Lung (tissue), 12 donors: ENCODE data around the gene CAST. TPM values are rescaled to one million over a fixed set of nuclear protein-coding genes. Genes with fewer than 3 reads are reported as not detected.

Experiments
- ATAC-seq: fragments of 200-7000 bp; cut with Tn5 transposase; one replicate; pipeline ENCODE4 v1.9.1; 2020; ENCODE audit warnings: moderate number of reproducible peaks; ENCODE audit not compliant: insufficient read depth, low FRiP score
- DNase-seq, 3 donors: peaks; one replicate each; pipeline ENCODE4 v3.0.0-alpha.2; 2013 to 2017
- H3K27ac ChIP-seq, 2 donors: one replicate each; pipeline ENCODE4 v1.5.1; 2013; ENCODE audit warnings: mild to moderate bottlenecking in 2 of 2, moderate library complexity in 2 of 2, control low read depth in 1 of 2, inconsistent platforms in 1 of 2, low read depth in 1 of 2, low read length in 1 of 2
- H3K27me3 ChIP-seq, 3 donors: one replicate each; pipeline ENCODE4 v1.5.1; 2013; ENCODE audit warnings: low read length in 2 of 3; ENCODE audit not compliant: control insufficient read depth in 3 of 3, insufficient read depth in 3 of 3
- H3K36me3 ChIP-seq, 4 donors: one replicate each; pipeline ENCODE4 v1.5.1; 2013; ENCODE audit warnings: low read length in 4 of 4, mild to moderate bottlenecking in 1 of 4, moderate library complexity in 1 of 4; ENCODE audit not compliant: control insufficient read depth in 4 of 4, insufficient read depth in 4 of 4
- H3K4me1 ChIP-seq, 5 donors: one replicate each; pipeline ENCODE4 v1.5.1; 2013; ENCODE audit warnings: low read length in 5 of 5, mild to moderate bottlenecking in 2 of 5, moderate library complexity in 1 of 5; ENCODE audit not compliant: control insufficient read depth in 5 of 5, insufficient read depth in 5 of 5
- H3K4me3 ChIP-seq: one replicate; pipeline ENCODE4 v1.5.1; 2013; ENCODE audit warnings: mild to moderate bottlenecking, control low read depth, moderate library complexity
- H3K9ac ChIP-seq, 2 donors: one replicate each; pipeline ENCODE4 v1.5.1; 2013; ENCODE audit warnings: low read length in 2 of 2, control low read depth in 1 of 2; ENCODE audit not compliant: insufficient read depth in 1 of 2
- H3K9me3 ChIP-seq, 4 donors: one replicate each; pipeline ENCODE4 v1.5.1; 2013; ENCODE audit warnings: low read length in 3 of 4, mild to moderate bottlenecking in 1 of 4, moderate library complexity in 1 of 4; ENCODE audit not compliant: control insufficient read depth in 4 of 4, insufficient read depth in 3 of 4
- WGBS, 2 donors: extraction: QIAGEN DNeasy Blood & Tissue Kit; methylation state at CpG; one replicate each; pipeline ENCODE4 v1.1.7; 2013; 5-methylcytosine and 5-hydroxymethylcytosine counted together
- polyA plus RNA-seq, 2 donors: library from polyadenylated mRNA; stranded (reverse); fragments of 200-250 nt; gene quantifications; one replicate each; pipeline ENCODE4 v1.2.1, GENCODE V29; 2013
- total RNA-seq, 2 donors: library from RNA; depleted of rRNA in 1 of 2; stranded (reverse); fragments of >200 nt in 1 of 2; gene quantifications; one replicate each; pipeline ENCODE4 v1.2.1, GENCODE V29; 2014 to 2021
- TF ChIP-seq, protein P1 (sequence below): IDR thresholded peaks from 2 replicates; pipeline ENCODE4 v1.5.1; 2012; ENCODE audit warnings: mild to moderate bottlenecking; ENCODE audit errors: control extremely low read depth, extremely low read depth
- donor health status: control.
- donor health status: control.
- donor health status: Bipolar disorder and iron deficiency.
- donor health status: healthy.
- donor health status: DM: yes; HTN: yes; CAD: no.

The CAST gene
- total and polyA plus RNA-seq, 4 donors = 84.8 to 279 (median 184) TPM

DNA sequence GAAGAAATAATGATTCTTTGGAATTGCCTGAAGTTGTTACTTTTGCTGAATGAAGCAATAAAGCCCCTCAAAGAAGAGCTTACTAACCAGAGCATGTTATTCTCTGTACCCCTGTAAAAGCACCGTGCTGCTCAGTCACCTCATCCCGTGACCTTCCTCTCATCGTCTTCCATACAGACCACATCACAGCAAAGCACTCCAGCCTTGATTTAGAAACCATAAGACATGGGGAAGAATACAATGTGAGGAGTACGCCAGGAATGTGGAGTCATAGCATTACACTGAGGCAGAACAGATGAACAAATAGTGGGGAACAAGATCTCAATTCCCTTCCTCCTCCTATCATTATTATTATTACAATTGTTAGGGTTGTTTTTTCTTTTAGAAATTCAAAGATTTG lies 96.4 kb downstream of the CAST start:
- no peak for DNase-seq
- H3K9ac ChIP-seq = no peak overlapping the region
- H3K27ac ChIP-seq = no peak overlapping the region
- TF ChIP-seq, protein P1, sequence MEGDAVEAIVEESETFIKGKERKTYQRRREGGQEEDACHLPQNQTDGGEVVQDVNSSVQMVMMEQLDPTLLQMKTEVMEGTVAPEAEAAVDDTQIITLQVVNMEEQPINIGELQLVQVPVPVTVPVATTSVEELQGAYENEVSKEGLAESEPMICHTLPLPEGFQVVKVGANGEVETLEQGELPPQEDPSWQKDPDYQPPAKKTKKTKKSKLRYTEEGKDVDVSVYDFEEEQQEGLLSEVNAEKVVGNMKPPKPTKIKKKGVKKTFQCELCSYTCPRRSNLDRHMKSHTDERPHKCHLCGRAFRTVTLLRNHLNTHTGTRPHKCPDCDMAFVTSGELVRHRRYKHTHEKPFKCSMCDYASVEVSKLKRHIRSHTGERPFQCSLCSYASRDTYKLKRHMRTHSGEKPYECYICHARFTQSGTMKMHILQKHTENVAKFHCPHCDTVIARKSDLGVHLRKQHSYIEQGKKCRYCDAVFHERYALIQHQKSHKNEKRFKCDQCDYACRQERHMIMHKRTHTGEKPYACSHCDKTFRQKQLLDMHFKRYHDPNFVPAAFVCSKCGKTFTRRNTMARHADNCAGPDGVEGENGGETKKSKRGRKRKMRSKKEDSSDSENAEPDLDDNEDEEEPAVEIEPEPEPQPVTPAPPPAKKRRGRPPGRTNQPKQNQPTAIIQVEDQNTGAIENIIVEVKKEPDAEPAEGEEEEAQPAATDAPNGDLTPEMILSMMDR = no peak
- H3K27me3 ChIP-seq = no peaks in the 10 kb centered on the region
- peaks cover 31 to 60% (median 32%) of the 10 kb centered on the region in 4 donors for H3K36me3 ChIP-seq
- whole genome bisulfite sequencing, 2 donors = 92 to 93% methylated on average over 4 of the region's 4 CpGs
- no peak for ATAC-seq
- H3K4me3 ChIP-seq = no peak overlapping the region
- no peaks in the 10 kb centered on the region for H3K9me3 ChIP-seq
- H3K4me1 ChIP-seq = no peaks in the 10 kb centered on the region

DNA sequence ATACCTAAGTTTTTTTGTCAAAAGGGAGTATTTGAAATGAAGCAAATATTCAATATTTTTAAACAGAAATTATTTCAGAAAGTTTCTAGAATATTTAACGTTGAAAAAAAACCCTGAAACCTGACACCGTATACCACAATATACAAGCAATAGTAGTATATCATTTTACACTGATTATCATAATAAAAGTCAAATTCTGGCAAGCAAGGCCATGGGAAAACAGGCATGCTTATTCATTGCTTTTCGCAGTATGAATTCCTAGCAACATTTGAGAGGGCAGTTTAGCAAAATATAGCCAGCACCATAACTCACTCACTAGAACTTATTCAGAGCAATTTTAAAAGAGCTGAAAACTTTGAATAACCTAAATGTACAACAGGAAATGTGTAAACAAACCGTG lies 99.4 kb downstream of the CAST start:
- ATAC-seq (no peak), DNase-seq (peak in 2 of 3 donors; percentile 32 to 36)
- Histone ChIP-seq H3K36me3 (peaks cover 27 to 49% (median 35%) of the 10 kb centered on the region in 4 donors), H3K9ac (no peak overlapping the region), H3K4me3 (no peak overlapping the region), H3K27me3 (no peaks in the 10 kb centered on the region), H3K27ac (no peak overlapping the region), H3K4me1 (no peaks in the 10 kb centered on the region), H3K9me3 (no peaks in the 10 kb centered on the region)
- TF ChIP-seq, protein P1 = no peak
- WGBS, 2 donors = 79 to 80% methylated on average over 4 of the region's 4 CpGs

DNA sequence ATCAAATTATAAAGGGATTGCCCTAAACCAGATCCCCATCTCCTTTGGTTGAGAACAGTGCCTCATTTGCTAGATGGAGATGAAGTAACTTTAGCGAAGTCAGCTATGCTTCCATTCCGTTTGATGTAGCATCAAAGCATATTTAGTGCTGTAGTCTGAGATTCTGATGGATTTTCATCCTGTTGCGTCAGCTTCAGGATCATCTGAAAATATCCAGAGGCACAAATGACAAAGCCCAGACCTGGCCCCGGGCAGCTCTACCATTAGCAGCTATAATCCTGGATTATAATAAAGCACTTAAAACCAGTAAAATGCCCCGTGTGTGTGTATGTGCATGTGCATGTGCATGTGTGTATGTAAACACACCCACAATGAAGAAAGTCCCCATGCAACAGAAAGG lies 100.8 kb downstream of the CAST start:
- no peaks in the 10 kb centered on the region for H3K27me3 ChIP-seq
- no peak overlapping the region for H3K9ac ChIP-seq
- no peak overlapping the region for H3K4me3 ChIP-seq
- 88 to 92% methylated on average over 5 of the region's 5 CpGs for WGBS, 2 donors
- no peaks in the 10 kb centered on the region for H3K4me1 ChIP-seq
- ATAC-seq (no peak), DNase-seq (no peak)
- H3K36me3 ChIP-seq = peaks cover 24 to 47% (median 36%) of the 10 kb centered on the region in 4 donors
- H3K27ac ChIP-seq = no peak overlapping the region
- TF ChIP-seq, protein P1 = no peak
- no peaks in the 10 kb centered on the region for H3K9me3 ChIP-seq

DNA sequence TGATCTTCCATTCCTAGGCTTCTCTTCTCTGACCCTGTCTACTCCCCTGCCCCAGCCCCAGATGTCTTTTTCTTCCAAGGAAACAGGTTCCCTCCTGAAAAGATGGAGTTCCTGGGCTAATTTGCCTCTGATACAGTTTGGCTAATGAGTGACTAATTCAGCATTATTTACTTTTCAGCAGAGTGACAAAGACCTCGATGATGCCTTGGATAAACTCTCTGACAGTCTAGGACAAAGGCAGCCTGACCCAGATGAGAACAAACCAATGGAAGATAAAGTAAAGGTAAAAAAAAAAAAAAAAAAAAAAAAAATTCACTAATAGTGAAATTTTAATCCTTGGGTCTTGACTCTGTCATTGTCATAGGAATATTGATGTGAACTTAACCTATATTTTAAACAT lies 102.9 kb downstream of the CAST start:
- Histone ChIP-seq H3K9me3 (no peaks in the 10 kb centered on the region), H3K36me3 (peaks cover 26 to 57% (median 43%) of the 10 kb centered on the region in 4 donors), H3K4me1 (no peaks in the 10 kb centered on the region), H3K9ac (no peak overlapping the region), H3K27me3 (no peaks in the 10 kb centered on the region), H3K4me3 (no peak overlapping the region), H3K27ac (no peak overlapping the region)
- 67 to 85% methylated on average over 1 of the region's 1 CpG for WGBS, 2 donors
- TF ChIP-seq, protein P1 = no peak
- ATAC-seq (no peak), DNase-seq (no peak)
